HepG2 (cell line): ENCODE data around the gene SLC6A8. TPM values are rescaled to one million over a fixed set of nuclear protein-coding genes. Genes with fewer than 3 reads are reported as not detected.

Experiments
- ASH2L ChIP-seq: fragments of 300-600, 200-600 bp; sonication (generic); IDR thresholded peaks from 2 replicates; pipeline ENCODE4 v1.7.0; 2017; ENCODE audit warnings: low read depth, mild to moderate bottlenecking, moderate library complexity, mixed read lengths, low read length; ENCODE audit not compliant: insufficient read length
- CC2D1A ChIP-seq: sonication (generic); formaldehyde crosslinking; IDR thresholded peaks from 2 replicates; pipeline ENCODE4 v1.8.1; 2023; ENCODE audit warnings: mild to moderate bottlenecking, missing genetic modification reagents
- ELK4 ChIP-seq: sonication (generic); formaldehyde crosslinking; IDR thresholded peaks from 2 replicates; pipeline ENCODE4 v1.9.0; 2021; ENCODE audit warnings: missing genetic modification reagents, borderline replicate concordance
- HES4 ChIP-seq: sonication (generic); formaldehyde crosslinking; IDR thresholded peaks from 2 replicates; pipeline ENCODE4 v1.9.0; 2021; ENCODE audit warnings: mild to moderate bottlenecking, missing genetic modification reagents, borderline replicate concordance
- IRF9 ChIP-seq: sonication (generic); formaldehyde crosslinking; IDR thresholded peaks from 2 replicates; pipeline ENCODE4 v1.8.0; 2022; ENCODE audit warnings: missing genetic modification reagents, mild to moderate bottlenecking, borderline replicate concordance
- MXD3 ChIP-seq: IDR thresholded peaks from 2 replicates; pipeline ENCODE4 v1.6.1; 2016; ENCODE audit warnings: mild to moderate bottlenecking, missing biosample characterization, missing genetic modification reagents
- MZF1 ChIP-seq: sonication (generic); formaldehyde crosslinking; IDR thresholded peaks from 2 replicates; pipeline ENCODE4 v1.8.1; 2023; ENCODE audit warnings: mild to moderate bottlenecking, missing genetic modification reagents, borderline replicate concordance
- NR0B2 ChIP-seq: sonication (generic); formaldehyde crosslinking; IDR thresholded peaks from 2 replicates; pipeline ENCODE4 v1.4.0; 2020; ENCODE audit warnings: mild to moderate bottlenecking, missing genetic modification reagents
- PITX1 ChIP-seq: sonication (generic); formaldehyde crosslinking; IDR thresholded peaks from 2 replicates; pipeline ENCODE4 v1.5.1; 2020; ENCODE audit warnings: mild to moderate bottlenecking, missing genetic modification reagents
- POLR2AphosphoS5 ChIP-seq: IDR thresholded peaks from 2 replicates; pipeline ENCODE4 v1.6.1; 2012; ENCODE audit warnings: low read depth, low read length
- PRMT3 ChIP-seq: sonication (generic); formaldehyde crosslinking; IDR thresholded peaks from 2 replicates; pipeline ENCODE4 v1.8.1; 2022; ENCODE audit warnings: low read depth, mild to moderate bottlenecking, moderate library complexity, missing genetic modification reagents, borderline replicate concordance
- RARA ChIP-seq: IDR thresholded peaks from 2 replicates; pipeline ENCODE4 v1.6.1; 2016; ENCODE audit warnings: missing genetic modification reagents, missing compliant biosample characterization
- RELA ChIP-seq: sonication (generic); formaldehyde crosslinking; IDR thresholded peaks from 2 replicates; pipeline ENCODE4 v1.4.0; 2020; ENCODE audit warnings: missing genetic modification reagents
- SATB2 ChIP-seq: sonication (generic); formaldehyde crosslinking; IDR thresholded peaks from 2 replicates; pipeline ENCODE4 v1.5.0; 2020; ENCODE audit warnings: missing genetic modification reagents
- SIN3A ChIP-seq: IDR thresholded peaks from 2 replicates; pipeline ENCODE4 v1.6.1; 2011; ENCODE audit warnings: low read depth, mild to moderate bottlenecking, control low read depth, low read length, borderline replicate concordance
- SP1 ChIP-seq, 2 experiments: fragments of 450-650 bp in 1 of 2; sonication (generic) in 1 of 2; formaldehyde crosslinking in 1 of 2; IDR thresholded peaks; 2 replicates each; pipeline versions ENCODE4 v1.4.0 to v1.6.1; 2016 to 2020; ENCODE audit warnings: missing genetic modification reagents in 1 of 2
- STAG1 ChIP-seq: sonication (generic); formaldehyde crosslinking; IDR thresholded peaks from 2 replicates; pipeline ENCODE4 v1.4.0; 2020; ENCODE audit warnings: missing genetic modification reagents
- SUZ12 ChIP-seq: fragments of 150-350 bp; IDR thresholded peaks from 2 replicates; pipeline ENCODE4 v1.6.1; 2014; ENCODE audit warnings: low read depth, low read length
- TP53 ChIP-seq: sonication (generic); formaldehyde crosslinking; conservative IDR thresholded peaks from 2 replicates; pipeline ENCODE4 v1.4.0; 2020; ENCODE audit warnings: missing genetic modification reagents
- ZBTB38 ChIP-seq: sonication (generic); formaldehyde crosslinking; IDR thresholded peaks from 2 replicates; pipeline ENCODE4 v1.5.1; 2020; ENCODE audit warnings: mild to moderate bottlenecking, missing genetic modification reagents
- ZBTB8A ChIP-seq: sonication (generic); formaldehyde crosslinking; IDR thresholded peaks from 2 replicates; pipeline ENCODE4 v1.4.0; 2020; ENCODE audit warnings: mild to moderate bottlenecking, low read depth, missing genetic modification reagents, borderline replicate concordance
- ZFP36L2 ChIP-seq: sonication (generic); formaldehyde crosslinking; IDR thresholded peaks from 2 replicates; pipeline ENCODE4 v1.4.0; 2020; ENCODE audit warnings: missing genetic modification reagents
- ZKSCAN5 ChIP-seq: sonication (generic); formaldehyde crosslinking; IDR thresholded peaks from 2 replicates; pipeline ENCODE4 v1.5.1; 2020; ENCODE audit warnings: mild to moderate bottlenecking, missing genetic modification reagents
- ZKSCAN8 ChIP-seq: IDR thresholded peaks from 2 replicates; pipeline ENCODE4 v1.6.1; 2016; ENCODE audit warnings: borderline replicate concordance, missing genetic modification reagents, missing compliant biosample characterization
- ZMAT3 ChIP-seq: sonication (generic); formaldehyde crosslinking; conservative IDR thresholded peaks from 2 replicates; pipeline ENCODE4 v1.7.0; 2021; ENCODE audit warnings: missing genetic modification reagents
- ZNF17 ChIP-seq: sonication (generic); formaldehyde crosslinking; IDR thresholded peaks from 2 replicates; pipeline ENCODE4 v1.5.0; 2020; ENCODE audit warnings: mild to moderate bottlenecking, missing genetic modification reagents
- ZNF331 ChIP-seq: sonication (generic); formaldehyde crosslinking; IDR thresholded peaks from 2 replicates; pipeline ENCODE4 v1.4.0; 2020; ENCODE audit warnings: missing genetic modification reagents
- ZNF354B ChIP-seq: sonication (generic); formaldehyde crosslinking; IDR thresholded peaks from 2 replicates; pipeline ENCODE4 v1.8.0; 2022; ENCODE audit warnings: mild to moderate bottlenecking, missing genetic modification reagents
- ZNF883 ChIP-seq: sonication (generic); formaldehyde crosslinking; IDR thresholded peaks from 2 replicates; pipeline ENCODE4 v1.5.1; 2020; ENCODE audit warnings: mild to moderate bottlenecking, missing genetic modification reagents; ENCODE audit errors: not compliant biosample characterization
- polyA plus RNA-seq, 8 experiments: library from polyadenylated mRNA; depleted of rRNA in 3 of 8; stranded (reverse) in 7 of 8; unstranded in 1 of 8; fragments of >200 nt; fragmentation: Illumina TruSeq in 4 of 8; extraction: Trizol in 4 of 8; gene quantifications; 2 replicates each; pipeline versions ENCODE4 v1.2.1 to v1.2.3, GENCODE V29; 2011 to 2016; ENCODE audit warnings: low read depth in 4 of 8, missing spikeins in 1 of 8, mixed read lengths in 1 of 8; ENCODE audit not compliant: insufficient read depth in 1 of 8
- total RNA-seq, 5 experiments: library from RNA; depleted of rRNA; stranded (reverse); fragments of >200 nt; fragmentation: Illumina TruSeq; extraction: Trizol; gene quantifications; 2 replicates each; pipeline ENCODE4 v1.2.3, GENCODE V29; 2016; ENCODE audit warnings: low read depth in 1 of 5

The SLC6A8 gene
- total and polyA plus RNA-seq, 2 of the 13 experiments (the other 11 are each of a cell fraction or from before 2014, with no cell fraction given): 13.9 to 176 TPM

- TF ChIP-seq PITX1 (CRISPR knock-in tag) (no peak), TP53 (CRISPR knock-in tag) (no peak), ELK4 (CRISPR knock-in tag) (no peak), ZNF354B (CRISPR knock-in tag) (no peak), IRF9 (CRISPR knock-in tag) (no peak), MZF1 (CRISPR knock-in tag) (no peak), ASH2L (no peak), ZNF883 (CRISPR knock-in tag) (no peak), ZFP36L2 (CRISPR knock-in tag) (no peak), NR0B2 (CRISPR knock-in tag) (no peak), ZBTB38 (CRISPR knock-in tag) (no peak), SIN3A (peak; percentile 41; the same call in 1 of the 2 replicates), MXD3 (CRISPR knock-in tag) (no peak), HES4 (no peak), ZBTB8A (CRISPR knock-in tag) (no peak), ZKSCAN5 (CRISPR knock-in tag) (no peak), ZNF331 (no peak), POLR2AphosphoS5 (peak; percentile 86), CC2D1A (no peak), RELA (no peak), ZNF17 (no peak), ZMAT3 (no peak), SUZ12 (no peak), STAG1 (CRISPR knock-in tag) (no peak), PRMT3 (CRISPR knock-in tag) (no peak), SATB2 (no peak), ZKSCAN8 (no peak), RARA (CRISPR knock-in tag) (peak; percentile 25; the same call in 1 of the 2 replicates), SP1 (IDR thresholded peaks at IDR 0.05) (no peak), SP1 (CRISPR knock-in tag; IDR thresholded peaks at IDR 0.05) (peak; percentile 43; the same call in 1 of the 2 replicates)
Observed at GRCh38 chrX:153724252-153725038, 36.7 kb downstream of the SLC6A8 start, which contains the start of the genes ABCD1 and BCAP31 (continued).
